Ectodermal cell (in vitro differentiated cells): ENCODE results near the gene GPC5.

Experiments
- H3K27ac ChIP-seq: 2 replicates; pipeline ENCODE4 v1.7.0; 2013; ENCODE audit warnings: mild to moderate bottlenecking, low read depth, low read length; ENCODE audit not compliant: insufficient read depth, poor library complexity, severe bottlenecking
- H3K27me3 ChIP-seq: 2 replicates; pipeline ENCODE4 v1.7.0; 2013; ENCODE audit warnings: mild to moderate bottlenecking, low read length; ENCODE audit not compliant: insufficient read depth, control insufficient read depth, poor library complexity, severe bottlenecking
- H3K36me3 ChIP-seq: one replicate; pipeline ENCODE4 v1.7.0; 2013; ENCODE audit warnings: low read length; ENCODE audit not compliant: control insufficient read depth, insufficient read depth
- H3K4me1 ChIP-seq: one replicate; pipeline ENCODE4 v1.7.0; 2013; ENCODE audit warnings: low read length; ENCODE audit not compliant: control insufficient read depth, insufficient read depth
- H3K4me3 ChIP-seq: 2 replicates; pipeline ENCODE4 v1.7.0; 2013; ENCODE audit warnings: low read depth, low read length, control low read depth; ENCODE audit not compliant: insufficient read depth
- H3K9me3 ChIP-seq: 2 replicates; pipeline ENCODE4 v1.7.0; 2013; ENCODE audit warnings: mild to moderate bottlenecking, low read length, moderate library complexity; ENCODE audit not compliant: control insufficient read depth
- WGBS, 2 experiments: methylation state at CpG; one replicate each; pipeline ENCODE4 v1.1.7; 2013; ENCODE audit warnings: missing lambda C conversion rate in 2 of 2; 5-methylcytosine and 5-hydroxymethylcytosine counted together

The GPC5 gene

GRCh38 chr13:92126399-92126798 lies 728.0 kb downstream of the GPC5 start:
- Histone ChIP-seq H3K4me3 (no peak overlapping the region), H3K36me3 (no peaks in the 10 kb centered on the region), H3K9me3 (no peaks in the 10 kb centered on the region), H3K27me3 (no peaks in the 10 kb centered on the region), H3K27ac (no peak overlapping the region), H3K4me1 (no peaks in the 10 kb centered on the region)
- WGBS, 2 experiments = 93 to 95% methylated on average over 2 of the region's 2 CpGs

- H3K36me3 ChIP-seq = no peaks in the 10 kb centered on the region
- whole genome bisulfite sequencing, 2 experiments = 96 to 99% methylated on average over 7 of the region's 7 CpGs
- H3K4me3 ChIP-seq = no peak overlapping the region
- H3K4me1 ChIP-seq = no peaks in the 10 kb centered on the region
- H3K27me3 ChIP-seq = no peaks in the 10 kb centered on the region
- H3K27ac ChIP-seq = no peak overlapping the region
- no peaks in the 10 kb centered on the region for H3K9me3 ChIP-seq
Observed at GRCh38 chr13:92135509-92135908, 737.1 kb downstream of the GPC5 start.

GRCh38 chr13:92136449-92137155 lies 738.2 kb downstream of the GPC5 start:
- Histone ChIP-seq H3K9me3 (no peaks in the 10 kb centered on the region), H3K27me3 (no peaks in the 10 kb centered on the region), H3K4me1 (no peaks in the 10 kb centered on the region), H3K27ac (no peak overlapping the region), H3K36me3 (no peaks in the 10 kb centered on the region), H3K4me3 (no peak overlapping the region)
- WGBS, 2 experiments = 65 to 70% methylated on average over 4 of the region's 6 CpGs

GRCh38 chr13:92137520-92137919 lies 739.1 kb downstream of the GPC5 start:
- H3K27ac ChIP-seq = no peak overlapping the region
- no peaks in the 10 kb centered on the region for H3K4me1 ChIP-seq
- H3K27me3 ChIP-seq = no peaks in the 10 kb centered on the region
- 89 to 100% methylated on average over 1 to 3 of the region's 3 CpGs for WGBS, 2 experiments
- no peaks in the 10 kb centered on the region for H3K36me3 ChIP-seq
- H3K9me3 ChIP-seq = no peaks in the 10 kb centered on the region
- no peak overlapping the region for H3K4me3 ChIP-seq

- H3K9me3 ChIP-seq = no peaks in the 10 kb centered on the region
- no peak overlapping the region for H3K27ac ChIP-seq
- H3K36me3 ChIP-seq = no peaks in the 10 kb centered on the region
- H3K27me3 ChIP-seq = no peaks in the 10 kb centered on the region
- H3K4me1 ChIP-seq = no peaks in the 10 kb centered on the region
- H3K4me3 ChIP-seq = no peak overlapping the region
Observed at GRCh38 chr13:92143766-92144165, 745.3 kb downstream of the GPC5 start.

- Histone ChIP-seq H3K4me3 (no peak overlapping the region), H3K4me1 (no peaks in the 10 kb centered on the region), H3K36me3 (no peaks in the 10 kb centered on the region), H3K27me3 (no peaks in the 10 kb centered on the region), H3K9me3 (no peaks in the 10 kb centered on the region), H3K27ac (no peak overlapping the region)
- WGBS, 2 experiments = no CpG with 5 or more reads among the region's 1 CpG
Observed at GRCh38 chr13:92150606-92151005, 752.2 kb downstream of the GPC5 start.

- 68 to 70% methylated on average over 3 of the region's 3 CpGs for WGBS, 2 experiments
- H3K4me3 ChIP-seq = no peak overlapping the region
- no peaks in the 10 kb centered on the region for H3K36me3 ChIP-seq
- H3K27me3 ChIP-seq = no peaks in the 10 kb centered on the region
- H3K4me1 ChIP-seq = no peaks in the 10 kb centered on the region
- no peaks in the 10 kb centered on the region for H3K9me3 ChIP-seq
- no peak overlapping the region for H3K27ac ChIP-seq
Observed at GRCh38 chr13:92158346-92158745, 759.9 kb downstream of the GPC5 start.

- WGBS, 2 experiments = 93% methylated on average over 5 of the region's 5 CpGs
- no peaks in the 10 kb centered on the region for H3K36me3 ChIP-seq
Observed at GRCh38 chr13:92164822-92165221, 766.4 kb downstream of the GPC5 start.

GRCh38 chr13:92172191-92172590 lies 773.8 kb downstream of the GPC5 start:
- H3K27me3 ChIP-seq = no peaks in the 10 kb centered on the region
- no peaks in the 10 kb centered on the region for H3K4me1 ChIP-seq
- no peak overlapping the region for H3K27ac ChIP-seq
- no peaks in the 10 kb centered on the region for H3K36me3 ChIP-seq
- no peaks in the 10 kb centered on the region for H3K9me3 ChIP-seq
- H3K4me3 ChIP-seq = no peak overlapping the region
- 100% methylated on average over 1 of the region's 1 CpG; no CpG with 5 or more reads in 1 of the 2 experiments for WGBS, 2 experiments

More at GRCh38 chr13:92164822-92165221, 766.4 kb downstream of the GPC5 start:
- H3K27ac ChIP-seq = no peak overlapping the region
- no peaks in the 10 kb centered on the region for H3K9me3 ChIP-seq
- no peaks in the 10 kb centered on the region for H3K4me1 ChIP-seq
- no peak overlapping the region for H3K4me3 ChIP-seq
- no peaks in the 10 kb centered on the region for H3K27me3 ChIP-seq

GRCh38 chr13:92173254-92173653 lies 774.8 kb downstream of the GPC5 start:
- no peak overlapping the region for H3K27ac ChIP-seq
- no peak overlapping the region for H3K4me3 ChIP-seq
- 93 to 100% methylated on average over 2 of the region's 2 CpGs for WGBS, 2 experiments

GRCh38 chr13:92175330-92175729 lies 776.9 kb downstream of the GPC5 start:
- 62 to 64% methylated on average over 4 of the region's 4 CpGs for WGBS, 2 experiments
- Histone ChIP-seq H3K36me3 (no peaks in the 10 kb centered on the region), H3K4me1 (no peaks in the 10 kb centered on the region), H3K27ac (no peak overlapping the region), H3K4me3 (no peak overlapping the region), H3K27me3 (no peaks in the 10 kb centered on the region), H3K9me3 (no peaks in the 10 kb centered on the region)

More at GRCh38 chr13:92173254-92173653, 774.8 kb downstream of the GPC5 start:
- Histone ChIP-seq H3K4me1 (no peaks in the 10 kb centered on the region), H3K27me3 (no peaks in the 10 kb centered on the region), H3K36me3 (no peaks in the 10 kb centered on the region), H3K9me3 (no peaks in the 10 kb centered on the region)
